Glutamatergic neuron (in vitro differentiated cells): ENCODE results near the gene ATP9A. TPM values are rescaled to one million over a fixed set of nuclear protein-coding genes. Genes with fewer than 3 reads are reported as not detected.

Experiments used
- DNase-seq: peaks from one replicate; pipeline ENCODE4 v3.0.0; 2022
- H3K27ac Mint-ChIP-seq: one replicate; pipeline ENCODE4 v1.8.0; 2020; ENCODE audit warnings: mild to moderate bottlenecking, mixed read lengths, inconsistent platforms; ENCODE audit not compliant: unreplicated experiment
- H3K27me3 Mint-ChIP-seq: one replicate; pipeline ENCODE4 v1.8.0; 2020; ENCODE audit warnings: mild to moderate bottlenecking, moderate library complexity, mixed read lengths, inconsistent platforms; ENCODE audit not compliant: unreplicated experiment
- H3K36me3 Mint-ChIP-seq: one replicate; pipeline ENCODE4 v1.8.0; 2020; ENCODE audit warnings: mild to moderate bottlenecking, mixed read lengths, inconsistent platforms; ENCODE audit not compliant: unreplicated experiment
- H3K4me1 Mint-ChIP-seq: one replicate; pipeline ENCODE4 v1.8.0; 2020; ENCODE audit warnings: mild to moderate bottlenecking, low read depth, mixed read lengths, inconsistent platforms; ENCODE audit not compliant: unreplicated experiment
- H3K4me3 Mint-ChIP-seq: one replicate; pipeline ENCODE4 v1.8.0; 2020; ENCODE audit warnings: mild to moderate bottlenecking, mixed read lengths, inconsistent platforms; ENCODE audit not compliant: unreplicated experiment
- H3K9me3 Mint-ChIP-seq: one replicate; pipeline ENCODE4 v1.8.0; 2020; ENCODE audit warnings: mild to moderate bottlenecking, moderate library complexity, mixed read lengths, inconsistent platforms; ENCODE audit not compliant: unreplicated experiment
- CTCF ChIP-seq: fragments of 200-600 bp; sonication (generic); IDR thresholded peaks from one replicate; pipeline ENCODE4 v1.5.0; 2021; ENCODE audit not compliant: partially characterized antibody, unreplicated experiment
- total RNA-seq: library from RNA; stranded (reverse); fragmentation: NEBNext Ultra II Directional; extraction: Animal tissue kit (Norgen Biotek cat#: 25700); gene quantifications from one replicate; pipeline ENCODE4 v1.2.1, GENCODE V29; 2021; ENCODE audit not compliant: unreplicated experiment

ATP9A gene
- total RNA-seq, 1 donor from 2014 or later = 66.1 TPM

- peaks cover 16% of the 10 kb centered on the region for H3K36me3 Mint-ChIP-seq
- H3K27ac Mint-ChIP-seq = no peak overlapping the region
- H3K4me3 Mint-ChIP-seq = no peak overlapping the region
- peaks cover 3% of the 10 kb centered on the region for H3K27me3 Mint-ChIP-seq
- H3K4me1 Mint-ChIP-seq = no peaks in the 10 kb centered on the region
- H3K9me3 Mint-ChIP-seq = peaks cover 7% of the 10 kb centered on the region
- TF ChIP-seq CTCF = no peak
- DNase-seq = no peak
Measured at GRCh38 chr20:51775241-51775640, 7.1 kb upstream of the ATP9A start.

GRCh38 chr20:51772236-51772635, 4.0 kb upstream of the ATP9A start:
- Mint-ChIP-seq H3K27me3 (peaks cover 8% of the 10 kb centered on the region), H3K27ac (no peak overlapping the region), H3K36me3 (no peaks in the 10 kb centered on the region), H3K9me3 (peaks cover 9% of the 10 kb centered on the region), H3K4me3 (no peak overlapping the region), H3K4me1 (peaks cover 4% of the 10 kb centered on the region)
- TF ChIP-seq CTCF = no peak
- DNase-seq = no peak

- Mint-ChIP-seq H3K36me3 (no peaks in the 10 kb centered on the region), H3K27ac (peak overlapping the region; percentile 17), H3K9me3 (peaks cover 9% of the 10 kb centered on the region), H3K27me3 (peaks cover 8% of the 10 kb centered on the region), H3K4me3 (no peak overlapping the region), H3K4me1 (peaks cover 4% of the 10 kb centered on the region)
- no peak for DNase-seq
- no peak for TF ChIP-seq CTCF
Measured at GRCh38 chr20:51769976-51770615, 1.9 kb upstream of the ATP9A start.

- no peaks in the 10 kb centered on the region for H3K36me3 Mint-ChIP-seq
- H3K9me3 Mint-ChIP-seq = peaks cover 8% of the 10 kb centered on the region
- peaks cover 4% of the 10 kb centered on the region for H3K4me1 Mint-ChIP-seq
- peak overlapping the region; percentile 93 for H3K27ac Mint-ChIP-seq
- no peak for TF ChIP-seq CTCF
- H3K4me3 Mint-ChIP-seq = peak overlapping the region; percentile 92
- peaks cover 8% of the 10 kb centered on the region for H3K27me3 Mint-ChIP-seq
- peak; percentile 20 for DNase-seq
Measured at GRCh38 chr20:51768759-51769517, 748 bp upstream of the ATP9A start.
